Stimulated activated naive B cell treated with anti-CD40 and anti-IgM and Interleukin-4, amounts not matched to agents 10 μg/mL and 1 μg/mL and 100 μg/mL, for 72 hours (primary cell): ENCODE data around the gene AFF2.

ENCODE experiments used
- ATAC-seq, 2 donors: fragments of 150-1000 bp; cut with Tn5 transposase; replicated peaks; 2 replicates each; pipeline ENCODE4 v1.10.0; 2021; ENCODE audit warnings: moderate library complexity in 1 of 2
- DNase-seq: peaks from one replicate; pipeline ENCODE4 v3.0.0; 2021
- H3K27ac Mint-ChIP-seq: one replicate; pipeline ENCODE4 v1.8.0; 2022; ENCODE audit warnings: mild to moderate bottlenecking, mixed read lengths
- H3K27me3 Mint-ChIP-seq, 2 donors: one replicate each; pipeline ENCODE4 v1.8.0; 2022; ENCODE audit warnings: mixed read lengths in 2 of 2
- H3K36me3 Mint-ChIP-seq, 2 donors: one replicate each; pipeline ENCODE4 v1.8.0; 2022; ENCODE audit warnings: mixed read lengths in 2 of 2, mild to moderate bottlenecking in 1 of 2
- H3K4me1 Mint-ChIP-seq, 2 donors: one replicate each; pipeline ENCODE4 v1.8.0; 2022; ENCODE audit warnings: mixed read lengths in 2 of 2, mild to moderate bottlenecking in 1 of 2
- H3K4me3 Mint-ChIP-seq, 2 donors: one replicate each; pipeline ENCODE4 v1.8.0; 2022; ENCODE audit warnings: mild to moderate bottlenecking in 2 of 2, mixed read lengths in 2 of 2, moderate library complexity in 1 of 2
- H3K9me3 Mint-ChIP-seq, 2 donors: one replicate each; pipeline ENCODE4 v1.8.0; 2022; ENCODE audit warnings: mixed read lengths in 2 of 2, mild to moderate bottlenecking in 1 of 2

Gene AFF2

GRCh38 chrX:148542481-148543255, 42.3 kb downstream of the AFF2 start:
- Mint-ChIP-seq H3K27me3 (peaks cover 0 to 2% of the 10 kb centered on the region in 2 donors), H3K4me3 (peak overlapping the region in 1 of 2 donors; percentile 44), H3K9me3 (no peaks in the 10 kb centered on the region), H3K4me1 (peaks cover 16 to 28% of the 10 kb centered on the region in 2 donors), H3K36me3 (no peaks in the 10 kb centered on the region), H3K27ac (no peak overlapping the region)
- no peak for DNase-seq
- peak; percentile 65 to 68 for ATAC-seq

GRCh38 chrX:148552775-148553174, 52.4 kb downstream of the AFF2 start:
- H3K27me3 Mint-ChIP-seq, result no peaks in the 10 kb centered on the region
- H3K27ac Mint-ChIP-seq, result no peak overlapping the region
- DNase-seq (no peak), ATAC-seq (no peak)
- H3K9me3 Mint-ChIP-seq, result no peaks in the 10 kb centered on the region
- H3K36me3 Mint-ChIP-seq, result no peaks in the 10 kb centered on the region
- no peak overlapping the region for H3K4me3 Mint-ChIP-seq
- H3K4me1 Mint-ChIP-seq, result no peaks in the 10 kb centered on the region

GRCh38 chrX:148555101-148555500, 54.7 kb downstream of the AFF2 start:
- H3K27me3 Mint-ChIP-seq, result no peaks in the 10 kb centered on the region
- H3K4me1 Mint-ChIP-seq, result no peaks in the 10 kb centered on the region
- DNase-seq (no peak), ATAC-seq (no peak)
- no peak overlapping the region for H3K4me3 Mint-ChIP-seq
- H3K27ac Mint-ChIP-seq, result no peak overlapping the region
- peaks cover 0 to 2% of the 10 kb centered on the region in 2 donors for H3K9me3 Mint-ChIP-seq
- no peaks in the 10 kb centered on the region for H3K36me3 Mint-ChIP-seq

GRCh38 chrX:148555571-148556243, 55.3 kb downstream of the AFF2 start:
- DNase-seq (no peak), ATAC-seq (no peak)
- peaks cover 0 to 2% of the 10 kb centered on the region in 2 donors for H3K9me3 Mint-ChIP-seq
- H3K4me1 Mint-ChIP-seq, result no peaks in the 10 kb centered on the region
- H3K27ac Mint-ChIP-seq, result no peak overlapping the region
- H3K27me3 Mint-ChIP-seq, result no peaks in the 10 kb centered on the region
- no peak overlapping the region for H3K4me3 Mint-ChIP-seq
- no peaks in the 10 kb centered on the region for H3K36me3 Mint-ChIP-seq

- Mint-ChIP-seq H3K4me1 (no peaks in the 10 kb centered on the region), H3K36me3 (no peaks in the 10 kb centered on the region), H3K4me3 (no peak overlapping the region), H3K27me3 (no peaks in the 10 kb centered on the region), H3K9me3 (peaks cover 0 to 2% of the 10 kb centered on the region in 2 donors), H3K27ac (no peak overlapping the region)
- DNase-seq, result no peak
- ATAC-seq, result no peak
Measured at GRCh38 chrX:148556498-148556897, 56.1 kb downstream of the AFF2 start.

GRCh38 chrX:148562846-148563245, 62.4 kb downstream of the AFF2 start:
- DNase-seq, result no peak
- H3K4me3 Mint-ChIP-seq, result no peak overlapping the region
- H3K27ac Mint-ChIP-seq, result no peak overlapping the region
- ATAC-seq, result no peak
- no peaks in the 10 kb centered on the region for H3K27me3 Mint-ChIP-seq
- peaks cover 0 to 4% of the 10 kb centered on the region in 2 donors for H3K9me3 Mint-ChIP-seq
- H3K36me3 Mint-ChIP-seq, result peaks cover 0 to 1% of the 10 kb centered on the region in 2 donors
- H3K4me1 Mint-ChIP-seq, result peaks cover 7 to 14% of the 10 kb centered on the region in 2 donors

GRCh38 chrX:148567229-148567628, 66.8 kb downstream of the AFF2 start:
- ATAC-seq, result no peak
- no peak for DNase-seq
- H3K4me3 Mint-ChIP-seq, result no peak overlapping the region
- peaks cover 7 to 13% of the 10 kb centered on the region in 2 donors for H3K4me1 Mint-ChIP-seq
- no peaks in the 10 kb centered on the region for H3K27me3 Mint-ChIP-seq
- peaks cover 0 to 2% of the 10 kb centered on the region in 2 donors for H3K9me3 Mint-ChIP-seq
- peaks cover 0 to 1% of the 10 kb centered on the region in 2 donors for H3K36me3 Mint-ChIP-seq
- H3K27ac Mint-ChIP-seq, result no peak overlapping the region

- H3K4me3 Mint-ChIP-seq, result no peak overlapping the region
- H3K9me3 Mint-ChIP-seq, result peaks cover 0 to 2% of the 10 kb centered on the region in 2 donors
- H3K27ac Mint-ChIP-seq, result no peak overlapping the region
- H3K27me3 Mint-ChIP-seq, result no peaks in the 10 kb centered on the region
- DNase-seq (no peak), ATAC-seq (no peak)
- peaks cover 5 to 8% of the 10 kb centered on the region in 2 donors for H3K4me1 Mint-ChIP-seq
- no peaks in the 10 kb centered on the region for H3K36me3 Mint-ChIP-seq
Measured at GRCh38 chrX:148567779-148568178, 67.4 kb downstream of the AFF2 start.

DNA sequence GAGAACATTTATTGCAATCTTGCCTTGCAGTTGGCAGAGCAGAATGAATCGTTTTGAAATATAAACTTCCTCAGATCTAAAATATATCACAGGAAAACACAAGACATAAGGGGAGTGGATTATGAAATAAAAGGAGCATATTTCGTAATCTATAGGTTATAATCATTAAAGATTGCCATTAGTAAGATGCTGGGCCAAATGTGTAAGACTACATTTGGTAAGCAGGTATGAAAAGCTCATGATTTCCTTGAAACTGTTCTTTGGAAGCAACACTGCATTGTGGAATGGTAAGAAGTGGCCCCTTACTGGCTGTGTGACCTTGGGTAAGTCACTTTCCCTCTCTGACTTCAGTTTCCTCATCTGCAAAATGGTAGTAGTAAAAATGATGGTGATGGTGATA, 68.3 kb downstream of the AFF2 start:
- Mint-ChIP-seq H3K9me3 (peaks cover 0 to 2% of the 10 kb centered on the region in 2 donors), H3K4me1 (no peaks in the 10 kb centered on the region), H3K36me3 (no peaks in the 10 kb centered on the region), H3K27me3 (no peaks in the 10 kb centered on the region), H3K4me3 (no peak overlapping the region), H3K27ac (no peak overlapping the region)
- ATAC-seq, result no peak
- no peak for DNase-seq

DNA sequence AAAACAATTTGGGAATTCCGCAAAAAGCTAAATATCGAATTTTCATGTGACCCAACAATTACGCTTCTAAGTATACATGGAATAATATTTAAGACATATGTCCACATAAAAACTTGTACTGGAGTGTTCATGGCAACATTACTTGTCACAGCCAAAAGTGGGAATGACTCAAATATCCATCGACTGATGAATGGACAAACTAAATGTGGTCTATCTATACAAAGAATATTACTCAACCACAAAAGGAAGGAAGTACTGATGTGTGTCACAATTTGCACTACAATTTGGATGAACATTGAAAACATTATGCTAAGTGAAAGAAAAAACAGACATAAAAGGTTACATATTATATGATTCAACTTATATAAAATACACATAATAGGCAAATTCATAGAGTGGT, 71.9 kb downstream of the AFF2 start:
- DNase-seq, result no peak
- no peaks in the 10 kb centered on the region for H3K9me3 Mint-ChIP-seq
- H3K4me3 Mint-ChIP-seq, result no peak overlapping the region
- H3K27ac Mint-ChIP-seq, result no peak overlapping the region
- no peaks in the 10 kb centered on the region for H3K36me3 Mint-ChIP-seq
- no peak for ATAC-seq
- H3K4me1 Mint-ChIP-seq, result no peaks in the 10 kb centered on the region
- H3K27me3 Mint-ChIP-seq, result no peaks in the 10 kb centered on the region

DNA sequence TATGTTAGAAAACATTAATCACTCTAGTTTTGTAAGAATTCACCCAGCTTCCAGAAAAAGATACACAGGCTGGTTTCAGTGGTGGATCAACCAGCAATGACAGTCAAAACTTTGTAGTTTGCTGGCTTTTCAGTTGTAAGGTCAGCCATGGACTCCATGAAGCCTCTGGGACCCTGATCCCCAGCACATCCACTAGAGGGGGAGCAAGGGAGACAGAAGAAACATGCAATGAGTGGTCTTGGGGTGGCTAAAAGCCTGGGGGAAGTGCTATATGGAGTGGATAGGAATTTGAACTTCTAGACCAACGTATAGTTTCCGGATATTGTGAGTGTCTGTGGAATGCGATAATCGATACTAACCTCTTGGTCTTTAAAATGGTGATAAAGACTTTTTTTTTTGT, 72.7 kb downstream of the AFF2 start:
- ATAC-seq (no peak), DNase-seq (no peak)
- H3K4me1 Mint-ChIP-seq, result peaks cover 0 to 3% of the 10 kb centered on the region in 2 donors
- H3K9me3 Mint-ChIP-seq, result no peaks in the 10 kb centered on the region
- H3K36me3 Mint-ChIP-seq, result no peaks in the 10 kb centered on the region
- H3K27ac Mint-ChIP-seq, result no peak overlapping the region
- no peaks in the 10 kb centered on the region for H3K27me3 Mint-ChIP-seq
- no peak overlapping the region for H3K4me3 Mint-ChIP-seq

GRCh38 chrX:148574237-148574973, 74.0 kb downstream of the AFF2 start:
- H3K27me3 Mint-ChIP-seq, result no peaks in the 10 kb centered on the region
- peaks cover 0 to 6% of the 10 kb centered on the region in 2 donors for H3K4me1 Mint-ChIP-seq
- DNase-seq (no peak), ATAC-seq (peak; percentile 36 to 45)
- H3K27ac Mint-ChIP-seq, result no peak overlapping the region
- no peaks in the 10 kb centered on the region for H3K9me3 Mint-ChIP-seq
- no peaks in the 10 kb centered on the region for H3K36me3 Mint-ChIP-seq
- no peak overlapping the region for H3K4me3 Mint-ChIP-seq

DNA sequence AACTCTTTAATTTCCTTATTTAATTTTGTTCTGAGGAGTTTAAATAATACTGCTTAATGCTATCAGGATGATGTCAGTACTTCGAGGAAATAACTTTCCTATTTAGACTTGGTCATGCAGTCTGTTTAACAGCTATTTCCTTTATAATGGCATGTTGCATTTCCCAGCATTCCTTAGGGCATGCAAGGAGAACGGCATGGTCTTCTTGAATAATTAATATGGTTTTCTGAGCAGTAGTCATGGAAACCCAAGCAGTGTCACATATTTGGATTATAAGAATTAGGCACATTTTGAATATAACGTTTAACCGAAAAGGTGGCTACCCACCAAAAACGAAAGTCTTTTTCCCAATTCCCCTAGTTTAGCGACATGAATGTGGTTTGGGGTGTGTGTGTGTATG, 76.0 kb downstream of the AFF2 start:
- Mint-ChIP-seq H3K9me3 (no peaks in the 10 kb centered on the region), H3K36me3 (no peaks in the 10 kb centered on the region), H3K27me3 (no peaks in the 10 kb centered on the region), H3K27ac (no peak overlapping the region), H3K4me1 (peaks cover 0 to 6% of the 10 kb centered on the region in 2 donors), H3K4me3 (no peak overlapping the region)
- DNase-seq (no peak), ATAC-seq (no peak)

DNA sequence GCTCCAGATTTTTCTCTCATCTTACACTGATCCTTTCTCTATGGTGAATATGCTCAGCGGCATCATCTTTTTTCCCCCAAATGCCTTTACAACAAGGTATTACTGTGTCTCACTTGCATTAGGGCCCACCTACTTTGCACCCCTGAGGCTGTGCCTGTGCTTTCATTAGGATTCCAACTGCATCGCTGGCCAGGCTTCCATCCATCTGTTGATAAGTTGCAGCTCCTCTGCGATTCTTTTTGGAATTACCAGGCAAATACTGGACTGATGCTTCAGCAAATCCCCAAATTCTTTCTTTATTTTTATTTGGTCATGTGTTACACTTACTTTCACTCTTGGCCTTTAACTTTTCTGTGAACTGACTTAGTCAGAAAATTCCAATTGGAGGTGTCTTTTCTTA, 77.3 kb downstream of the AFF2 start:
- ATAC-seq (no peak), DNase-seq (no peak)
- peaks cover under 1 to 3% of the 10 kb centered on the region in 2 donors for H3K9me3 Mint-ChIP-seq
- H3K27me3 Mint-ChIP-seq, result no peaks in the 10 kb centered on the region
- no peaks in the 10 kb centered on the region for H3K36me3 Mint-ChIP-seq
- peaks cover 0 to 6% of the 10 kb centered on the region in 2 donors for H3K4me1 Mint-ChIP-seq
- no peak overlapping the region for H3K27ac Mint-ChIP-seq
- H3K4me3 Mint-ChIP-seq, result no peak overlapping the region
